ENCODE data around the gene CCND3. TPM values are rescaled to one million over a fixed set of nuclear protein-coding genes. Genes with fewer than 3 reads are reported as not detected.
A peak's percentile ranks its signal among the peaks of the same experiment; 100 is the strongest.

The CCND3 gene
- total and polyA plus RNA-seq, 2 of the 8 experiments (the other 6 are each of a cell fraction or from before 2014, with no cell fraction given) = 30.6 to 32.9 TPM

- H2BK15ac ChIP-seq (ENCODE audit: low read length) = peak overlapping the region; percentile 88; the same call in 1 of the 2 replicates
- H4K8ac ChIP-seq (ENCODE audit: extremely low read depth, insufficient read depth, low read length) = no peak overlapping the region; the same call in 1 of the 2 replicates
- 6% methylated on average over 26 of the region's 27 CpGs; no CpG with 5 or more reads in 1 of the 2 experiments for WGBS, 2 experiments (ENCODE audit: extremely low coverage in 1 of 2, insufficient coverage in 1 of 2, insufficient read length in 1 of 2, insufficient replicate concordance in 2 of 2, low coverage in 1 of 2, low lambda C conversion rate in 2 of 2, missing lambda C conversion rate in 1 of 2)
- peak overlapping the region; percentile 23 for H3K56ac ChIP-seq (replicated peaks; ENCODE audit: insufficient read length, low read depth, low read length)
- H4K20me1 ChIP-seq (replicated peaks in 1 of 2; ENCODE audit: control insufficient read depth in 1 of 2, insufficient read depth in 2 of 2, low read length in 2 of 2) = no peaks in the 10 kb centered on the region
- POLR2A ChIA-PET (ENCODE audit: partially characterized antibody) = interaction anchor here (1.0 to 16.6 kb wide), 14 partner anchors 9 to 105 kb away, joined by 3 to 235 read pairs (median 6); partner anchors contain the start of genes BYSL, MED20, TAF8 and USP49
- peak overlapping the region; percentile 45 for H3K4ac ChIP-seq (replicated peaks; ENCODE audit: insufficient read length, low read depth, low read length)
- H3K79me1 ChIP-seq (ENCODE audit: low read depth, low read length) = peaks cover 2% of the 10 kb centered on the region; the same call in 1 of the 2 replicates
- H4K5ac ChIP-seq (ENCODE audit: insufficient read length, low read depth, low read length) = no peak overlapping the region
- H3K18ac ChIP-seq (ENCODE audit: extremely low read depth, low read length) = peak overlapping the region; percentile 73
- peaks cover 0 to 9% (median under 1%) of the 10 kb centered on the region in 4 experiments; a peak in 3 of 8 replicates for H3K36me3 ChIP-seq (ENCODE audit: control insufficient read depth in 2 of 4, insufficient read depth in 4 of 4, low read length in 3 of 4)
- peaks cover 0 to 10% of the 10 kb centered on the region in 2 experiments; a peak in 1 of 4 replicates for H3K79me2 ChIP-seq (ENCODE audit: control insufficient read depth in 1 of 2, insufficient read depth in 2 of 2, low read length in 2 of 2)
- H3K4me1 ChIP-seq (replicated peaks in 1 of 4; ENCODE audit: control insufficient read depth in 3 of 4, insufficient read depth in 4 of 4, low read length in 3 of 4) = peaks cover 6 to 31% (median 23%) of the 10 kb centered on the region in 4 experiments
- H2AFZ ChIP-seq (ENCODE audit: low read length) = 0 out of 2 replicates have a peak overlapping the region, but pooled peaks have one; percentile 15
- no peaks in the 10 kb centered on the region for H3K27me3 ChIP-seq (replicated peaks in 1 of 4; ENCODE audit: control insufficient read depth in 3 of 4, extremely low read depth in 1 of 4, insufficient read depth in 3 of 4, low read length in 3 of 4)
- TF ChIP-seq E2F6 (IDR thresholded peaks at IDR 0.05) (peak; percentile 48), MAFK (IDR thresholded peaks at IDR 0.05; ENCODE audit: low read depth, low read length) (no peak), MAX (IDR thresholded peaks at IDR 0.05) (peak; percentile 50), SIN3A (conservative IDR thresholded peaks at IDR 0.05 in 1 of 2, IDR thresholded peaks at IDR 0.05 in 1 of 2; ENCODE audit: low read depth in 1 of 2, low read length in 2 of 2) (0 out of 4 replicates have a peak, but pooled peaks of 1 of the 2 experiments have one; percentile 3), SAP30 (IDR thresholded peaks at IDR 0.05; ENCODE audit: insufficient read depth, insufficient replicate concordance, low read length) (peak; percentile 11)
- H2BK120ac ChIP-seq (replicated peaks; ENCODE audit: low read depth, low read length) = peak overlapping the region; percentile 16
- H2BK5ac ChIP-seq (ENCODE audit: low read depth, low read length) = peak overlapping the region; percentile 63; the same call in 1 of the 2 replicates
- no peak overlapping the region for H3K27ac ChIP-seq (ENCODE audit: low read depth, low read length)
- peaks cover 17% of the 10 kb centered on the region for H3K23me2 ChIP-seq (ENCODE audit: low read depth, low read length)
- peak overlapping the region in 1 of 4 experiments; percentile 35; a peak in 1 of 7 replicates for H3K9ac ChIP-seq (replicated peaks in 1 of 4; ENCODE audit: extremely low read depth in 1 of 4, low read depth in 3 of 4, low read length in 3 of 4)
- peak overlapping the region; percentile 69 to 91 (median 84) for H3K4me3 ChIP-seq (ENCODE audit: extremely low read depth in 1 of 4, insufficient read depth in 2 of 4, low read depth in 3 of 4, low read length in 4 of 4)
- no peaks in the 10 kb centered on the region for H3K9me3 ChIP-seq (ENCODE audit: insufficient read depth in 2 of 2, low read depth in 1 of 2, low read length in 1 of 2)
- DNase-seq (ENCODE audit: low read depth in 1 of 2, low spot score in 2 of 2) = peak in 1 of 2 experiments; percentile 63
- peak overlapping the region; percentile 82 for H4K91ac ChIP-seq (replicated peaks; ENCODE audit: insufficient read length, low read length)
- FAIRE-seq = no peak
- no peak overlapping the region for H3K14ac ChIP-seq (ENCODE audit: insufficient read length)
- peak overlapping the region; percentile 70; the same call in 1 of the 2 replicates for H2AK5ac ChIP-seq (ENCODE audit: low read depth, low read length)
- no peak overlapping the region for H3K23ac ChIP-seq (ENCODE audit: insufficient read length)
- peak overlapping the region; percentile 75; the same call in 1 of the 2 replicates for H2BK20ac ChIP-seq (ENCODE audit: low read length)
- peak overlapping the region; percentile 98 to 99 for H3K4me2 ChIP-seq (ENCODE audit: insufficient read depth in 1 of 2, low read depth in 2 of 2, low read length in 2 of 2)
- H2BK12ac ChIP-seq (ENCODE audit: low read depth, low read length) = peak overlapping the region; percentile 99
- CTCF ChIA-PET (ENCODE audit: partially characterized antibody) = interaction anchor here (0.6 to 13.7 kb wide), 22 partner anchors 13 to 607 kb away, joined by 3 to 219 read pairs (median 4); partner anchors contain the start of genes BYSL, MED20, NCR2 and TAF8
These were observed 1.5 kb downstream of the CCND3 start for GRCh38 chr6:41939848-41940758.

All from H1 (cell line).